Neural progenitor cell (in vitro differentiated cells): Measurements from ENCODE around the gene ITGB5. TPM values are rescaled to one million over a fixed set of nuclear protein-coding genes. Genes with fewer than 3 reads are reported as not detected.

Source experiments
- DNase-seq: peaks from one replicate; pipeline ENCODE4 v3.0.0-alpha.2; 2016; ENCODE audit warnings: low spot score
- H2AFZ ChIP-seq: fragments of 200-600 bp; sonication (generic); replicated peaks from 2 replicates; pipeline ENCODE4 v1.6.1; 2016; ENCODE audit warnings: antibody characterized with exemption
- H3F3A ChIP-seq: fragments of 200-600 bp; sonication (generic); 2 replicates; pipeline ENCODE4 v1.6.1; 2016; ENCODE audit warnings: antibody characterized with exemption, low read depth
- H3K27ac ChIP-seq: fragments of 200-600 bp; sonication (generic); 2 replicates; pipeline ENCODE4 v1.5.1; 2016; ENCODE audit warnings: mild to moderate bottlenecking
- H3K27me3 ChIP-seq: fragments of 200-600 bp; sonication (generic); 2 replicates; pipeline ENCODE4 v1.6.1; 2016; ENCODE audit warnings: mild to moderate bottlenecking, moderate library complexity
- H3K36me3 ChIP-seq: fragments of 200-600 bp; sonication (generic); 2 replicates; pipeline ENCODE4 v1.5.1; 2016
- H3K4me1 ChIP-seq: fragments of 200-600 bp; sonication (generic); 2 replicates; pipeline ENCODE4 v1.6.1; 2016; ENCODE audit warnings: mixed run types
- H3K4me2 ChIP-seq: fragments of 200-600 bp; sonication (generic); 2 replicates; pipeline ENCODE4 v1.6.1; 2016
- H3K4me3 ChIP-seq: fragments of 200-600 bp; sonication (generic); 2 replicates; pipeline ENCODE4 v1.5.1; 2016
- H3K79me2 ChIP-seq: fragments of 200-600 bp; sonication (generic); 2 replicates; pipeline ENCODE4 v1.6.1; 2016; ENCODE audit warnings: low read depth
- H3K9ac ChIP-seq: fragments of 200-600 bp; sonication (generic); 2 replicates; pipeline ENCODE4 v1.6.1; 2016
- H3K9me3 ChIP-seq: fragments of 200-600 bp; sonication (generic); 2 replicates; pipeline ENCODE4 v1.5.1; 2016; ENCODE audit warnings: low read depth
- H4K20me1 ChIP-seq: fragments of 200-600 bp; sonication (generic); 2 replicates; pipeline ENCODE4 v1.6.1; 2016; ENCODE audit warnings: low read depth
- H3K27ac Mint-ChIP-seq: 3 replicates; pipeline ENCODE4 v1.8.0; 2021; ENCODE audit warnings: mixed read lengths
- H3K27me3 Mint-ChIP-seq: 2 replicates; pipeline ENCODE4 v1.8.0; 2022; ENCODE audit warnings: low read depth, mild to moderate bottlenecking, inconsistent platforms, moderate library complexity, mixed read lengths; ENCODE audit not compliant: insufficient read depth
- H3K36me3 Mint-ChIP-seq: 3 replicates; pipeline ENCODE4 v1.8.0; 2021; ENCODE audit warnings: mixed read lengths
- H3K4me1 Mint-ChIP-seq: 3 replicates; pipeline ENCODE4 v1.8.0; 2021; ENCODE audit warnings: mixed read lengths
- H3K4me3 Mint-ChIP-seq: 3 replicates; pipeline ENCODE4 v1.8.0; 2021; ENCODE audit warnings: mild to moderate bottlenecking, moderate library complexity, mixed read lengths
- H3K9me3 Mint-ChIP-seq: 3 replicates; pipeline ENCODE4 v1.8.0; 2020; ENCODE audit warnings: mixed read lengths
- CTCF ChIP-seq: fragments of 200-600 bp; sonication (generic); IDR thresholded peaks from 2 replicates; pipeline ENCODE4 v1.5.1; 2017; ENCODE audit warnings: antibody characterized with exemption, mild to moderate bottlenecking
- EZH2 ChIP-seq: fragments of 200-600 bp; sonication (generic); IDR thresholded peaks from 2 replicates; pipeline ENCODE4 v1.6.1; 2017; ENCODE audit warnings: antibody characterized with exemption, mild to moderate bottlenecking, moderate library complexity
- EZH2phosphoT487 ChIP-seq: fragments of 200-600 bp; sonication (generic); IDR thresholded peaks from 2 replicates; pipeline ENCODE4 v1.6.1; 2017; ENCODE audit warnings: antibody characterized with exemption
- total RNA-seq: library from RNA; depleted of rRNA; stranded (reverse); fragments of >200 nt; gene quantifications from 2 replicates; pipeline ENCODE4 v1.2.3, GENCODE V29; 2015; ENCODE audit warnings: low replicate concordance

ITGB5 gene
- total RNA-seq, 1 donor from 2014 or later, result 55.8 TPM

- no peaks in the 10 kb centered on the region for H3K27me3 ChIP-seq
- Mint-ChIP-seq H3K27ac (no peak overlapping the region), H3K36me3 (peaks cover 21% of the 10 kb centered on the region), H3K9me3 (peaks cover 10% of the 10 kb centered on the region), H3K4me1 (peaks cover 3% of the 10 kb centered on the region), H3K4me3 (no peak overlapping the region), H3K27me3 (peaks cover 10% of the 10 kb centered on the region)
- peaks cover 4% of the 10 kb centered on the region for H3K36me3 ChIP-seq
- peaks cover 16% of the 10 kb centered on the region for H3F3A ChIP-seq
- no peak overlapping the region for H2AFZ ChIP-seq
- no peaks in the 10 kb centered on the region for H3K4me1 ChIP-seq
- no peaks in the 10 kb centered on the region for H4K20me1 ChIP-seq
- H3K79me2 ChIP-seq, result no peaks in the 10 kb centered on the region
- no peaks in the 10 kb centered on the region for H3K9me3 ChIP-seq
- H3K9ac ChIP-seq, result no peak overlapping the region
- no peak overlapping the region for H3K4me2 ChIP-seq
- no peak overlapping the region for H3K4me3 ChIP-seq
- no peak for TF ChIP-seq EZH2phosphoT487
- TF ChIP-seq EZH2, result no peak
- TF ChIP-seq CTCF, result no peak
- no peak overlapping the region for H3K27ac ChIP-seq
- DNase-seq, result no peak
These were observed 138.5 kb downstream of the ITGB5 start for GRCh38 chr3:124748560-124749198.

- no peaks in the 10 kb centered on the region for H3K9me3 ChIP-seq
- peaks cover 16% of the 10 kb centered on the region for H3F3A ChIP-seq
- no peaks in the 10 kb centered on the region for H3K4me1 Mint-ChIP-seq
- H3K4me3 Mint-ChIP-seq, result no peak overlapping the region
- TF ChIP-seq CTCF (no peak), EZH2 (no peak), EZH2phosphoT487 (no peak)
- H3K9me3 Mint-ChIP-seq, result peaks cover 10% of the 10 kb centered on the region
- H2AFZ ChIP-seq, result no peak overlapping the region
- no peak overlapping the region for H3K27ac Mint-ChIP-seq
- H3K27me3 Mint-ChIP-seq, result peaks cover 6% of the 10 kb centered on the region
- H3K4me3 ChIP-seq, result no peak overlapping the region
- H3K4me1 ChIP-seq, result no peaks in the 10 kb centered on the region
- no peaks in the 10 kb centered on the region for H3K27me3 ChIP-seq
- no peak overlapping the region for H3K27ac ChIP-seq
- H3K36me3 Mint-ChIP-seq, result peaks cover 28% of the 10 kb centered on the region
- H3K9ac ChIP-seq, result no peak overlapping the region
- H3K4me2 ChIP-seq, result no peak overlapping the region
- H3K36me3 ChIP-seq, result peaks cover 10% of the 10 kb centered on the region
- DNase-seq, result no peak
- H4K20me1 ChIP-seq, result no peaks in the 10 kb centered on the region
- H3K79me2 ChIP-seq, result no peaks in the 10 kb centered on the region
These were observed 139.8 kb downstream of the ITGB5 start for GRCh38 chr3:124747111-124747981.

GRCh38 chr3:124745756-124746155 lies 141.4 kb downstream of the ITGB5 start:
- no peak overlapping the region for H3K9ac ChIP-seq
- H3K4me2 ChIP-seq, result no peak overlapping the region
- H3K4me3 ChIP-seq, result no peak overlapping the region
- Mint-ChIP-seq H3K4me1 (no peaks in the 10 kb centered on the region), H3K4me3 (no peak overlapping the region), H3K27me3 (no peaks in the 10 kb centered on the region), H3K27ac (no peak overlapping the region), H3K9me3 (no peaks in the 10 kb centered on the region), H3K36me3 (peaks cover 38% of the 10 kb centered on the region)
- peaks cover 16% of the 10 kb centered on the region for H3F3A ChIP-seq
- no peak for DNase-seq
- no peaks in the 10 kb centered on the region for H3K27me3 ChIP-seq
- no peaks in the 10 kb centered on the region for H3K79me2 ChIP-seq
- H3K27ac ChIP-seq, result no peak overlapping the region
- H3K9me3 ChIP-seq, result no peaks in the 10 kb centered on the region
- TF ChIP-seq EZH2, result no peak
- no peak for TF ChIP-seq EZH2phosphoT487
- no peak for TF ChIP-seq CTCF
- peaks cover 22% of the 10 kb centered on the region for H3K36me3 ChIP-seq
- no peaks in the 10 kb centered on the region for H3K4me1 ChIP-seq
- peaks cover 7% of the 10 kb centered on the region for H4K20me1 ChIP-seq
- H2AFZ ChIP-seq, result no peak overlapping the region
